SU-DHL-6 (cell line): Measurements from ENCODE around the gene EIF4E.
"Not testable (repeated sequence)": the region's sequence is repeated elsewhere in the genome, so short reads cannot be mapped to it uniquely, and the experiment has no call there.

ENCODE experiments used
- H2AFZ ChIP-seq: fragments of 200-600 bp; sonication (generic); 2 replicates; pipeline ENCODE4 v1.6.1; 2014; ENCODE audit warnings: low read depth, mild to moderate bottlenecking, moderate library complexity, mixed read lengths, antibody characterized with exemption, low read length; ENCODE audit not compliant: severe bottlenecking
- H3F3A ChIP-seq: fragments of 200-600 bp; shearing (Covaris generic); 2 replicates; pipeline ENCODE4 v1.6.0; 2016; ENCODE audit warnings: antibody characterized with exemption, mild to moderate bottlenecking; ENCODE audit not compliant: insufficient read depth
- H3K27ac ChIP-seq: fragments of 200-600 bp; sonication (generic); 2 replicates; pipeline ENCODE4 v1.5.1; 2016; ENCODE audit warnings: low read depth, mild to moderate bottlenecking, low read length, moderate library complexity, mixed read lengths
- H3K27me3 ChIP-seq: fragments of 200-600 bp; sonication (generic), shearing (Covaris generic); 2 replicates; pipeline ENCODE4 v1.6.0; 2014; ENCODE audit warnings: mild to moderate bottlenecking, low read length
- H3K36me3 ChIP-seq: fragments of 200-600 bp; sonication (generic); 2 replicates; pipeline ENCODE4 v1.6.1; 2014; ENCODE audit warnings: mild to moderate bottlenecking, low read length, mixed read lengths
- H3K4me2 ChIP-seq: fragments of 300-600, 200-600 bp; shearing (Covaris generic), sonication (generic); 2 replicates; pipeline ENCODE4 v1.6.0; 2014; ENCODE audit warnings: low read length, low read depth, mild to moderate bottlenecking; ENCODE audit not compliant: poor library complexity, severe bottlenecking
- H3K4me3 ChIP-seq: fragments of 200-600 bp; sonication (generic); 2 replicates; pipeline ENCODE4 v1.5.1; 2014; ENCODE audit warnings: antibody characterized with exemption, low read length, mild to moderate bottlenecking, mixed read lengths; ENCODE audit not compliant: insufficient read depth, poor library complexity, severe bottlenecking
- H3K79me2 ChIP-seq: fragments of 200-600 bp; sonication (generic); 2 replicates; pipeline ENCODE4 v1.6.1; 2014; ENCODE audit warnings: mild to moderate bottlenecking, low read length, moderate library complexity; ENCODE audit not compliant: insufficient read depth
- H3K9ac ChIP-seq: fragments of 200-600 bp; sonication (generic); 2 replicates; pipeline ENCODE4 v1.7.0; 2014; ENCODE audit warnings: mild to moderate bottlenecking, low read length
- H3K9me2 ChIP-seq: fragments of 200-600 bp; sonication (generic); replicated peaks from 2 replicates; pipeline ENCODE4 v1.6.1; 2014; ENCODE audit warnings: low read length; ENCODE audit not compliant: insufficient read depth
- H3K9me3 ChIP-seq: fragments of 200-600 bp; sonication (generic); 2 replicates; pipeline ENCODE4 v1.6.1; 2014; ENCODE audit warnings: low read length, mixed read lengths; ENCODE audit not compliant: insufficient read depth
- H4K20me1 ChIP-seq: fragments of 200-600 bp; sonication (generic); 2 replicates; pipeline ENCODE4 v1.6.1; 2014; ENCODE audit warnings: low read depth, mild to moderate bottlenecking, antibody characterized with exemption, low read length, moderate library complexity, mixed read lengths
- CTCF ChIP-seq: fragments of 200-600 bp; sonication (generic); IDR thresholded peaks from one replicate; pipeline ENCODE4 v1.5.1; 2017; ENCODE audit warnings: antibody characterized with exemption, mild to moderate bottlenecking, low read length, moderate library complexity; ENCODE audit not compliant: insufficient read depth, poor library complexity, severe bottlenecking
- EZH2phosphoT487 ChIP-seq: fragments of 200-600 bp; sonication (generic), shearing (Covaris generic); conservative IDR thresholded peaks from 2 replicates; pipeline ENCODE4 v1.6.1; 2018; ENCODE audit warnings: mild to moderate bottlenecking, antibody characterized with exemption, low read length, moderate library complexity, mixed read lengths

EIF4E gene

GRCh38 chr4:98838531-98838930 lies 90.4 kb downstream of the EIF4E start:
- no peaks in the 10 kb centered on the region for H3K79me2 ChIP-seq
- H3K9me3 ChIP-seq: no peaks in the 10 kb centered on the region
- TF ChIP-seq CTCF: no peak
- TF ChIP-seq EZH2phosphoT487: no peak
- H2AFZ ChIP-seq: no peak overlapping the region
- H3K4me2 ChIP-seq: no peak overlapping the region
- H3K27ac ChIP-seq: no peak overlapping the region
- no peaks in the 10 kb centered on the region for H3F3A ChIP-seq
- H3K9me2 ChIP-seq: no peaks in the 10 kb centered on the region
- no peaks in the 10 kb centered on the region for H3K36me3 ChIP-seq
- H4K20me1 ChIP-seq: no peaks in the 10 kb centered on the region
- no peak overlapping the region for H3K4me3 ChIP-seq
- H3K9ac ChIP-seq: no peak overlapping the region
- H3K27me3 ChIP-seq: no peaks in the 10 kb centered on the region

- Histone ChIP-seq H3F3A (no peaks in the 10 kb centered on the region), H4K20me1 (no peaks in the 10 kb centered on the region), H3K4me3 (no peak overlapping the region), H3K27me3 (no peaks in the 10 kb centered on the region), H3K9me2 (no peaks in the 10 kb centered on the region), H3K27ac (no peak overlapping the region), H3K9ac (no peak overlapping the region), H3K9me3 (no peaks in the 10 kb centered on the region), H3K79me2 (no peaks in the 10 kb centered on the region), H3K4me2 (no peak overlapping the region), H3K36me3 (no peaks in the 10 kb centered on the region), H2AFZ (no peak overlapping the region)
- TF ChIP-seq CTCF (no peak), EZH2phosphoT487 (no peak)
These were observed 95.5 kb downstream of the EIF4E start for GRCh38 chr4:98833384-98833783.

GRCh38 chr4:98831036-98831435 lies 97.9 kb downstream of the EIF4E start:
- H3K9me3 ChIP-seq, H3K4me3 ChIP-seq, H3K79me2 ChIP-seq, H3K9ac ChIP-seq, H3K36me3 ChIP-seq, H2AFZ ChIP-seq, H3F3A ChIP-seq, H3K27ac ChIP-seq, H4K20me1 ChIP-seq, H3K4me2 ChIP-seq, H3K27me3 ChIP-seq, H3K9me2 ChIP-seq: not testable (repeated sequence)
